Fibroblast of villous mesenchyme (primary cell): ENCODE results near the gene SNAP47. TPM values are rescaled to one million over a fixed set of nuclear protein-coding genes. Genes with fewer than 3 reads are reported as not detected.

Experiments used
- DNase-seq: peaks from one replicate; pipeline ENCODE4 v3.0.0-alpha.2; 2010; ENCODE audit warnings: low read depth
- H3K4me3 ChIP-seq: 2 replicates; pipeline ENCODE4 v1.5.1; 2011; ENCODE audit warnings: low read depth, mild to moderate bottlenecking, low read length
- total RNA-seq: library from RNA; depleted of rRNA; stranded (reverse); fragments of >200 nt; gene quantifications from 2 replicates; pipeline ENCODE4 v1.2.3, GENCODE V29; 2012
- TF ChIP-seq, protein P1 (sequence below): IDR thresholded peaks from 2 replicates; pipeline ENCODE4 v1.5.1; 2012; ENCODE audit warnings: low read depth, mild to moderate bottlenecking, low read length; ENCODE audit not compliant: insufficient read depth

The SNAP47 gene
- total RNA-seq, 1 donor: 58.3 TPM

DNA sequence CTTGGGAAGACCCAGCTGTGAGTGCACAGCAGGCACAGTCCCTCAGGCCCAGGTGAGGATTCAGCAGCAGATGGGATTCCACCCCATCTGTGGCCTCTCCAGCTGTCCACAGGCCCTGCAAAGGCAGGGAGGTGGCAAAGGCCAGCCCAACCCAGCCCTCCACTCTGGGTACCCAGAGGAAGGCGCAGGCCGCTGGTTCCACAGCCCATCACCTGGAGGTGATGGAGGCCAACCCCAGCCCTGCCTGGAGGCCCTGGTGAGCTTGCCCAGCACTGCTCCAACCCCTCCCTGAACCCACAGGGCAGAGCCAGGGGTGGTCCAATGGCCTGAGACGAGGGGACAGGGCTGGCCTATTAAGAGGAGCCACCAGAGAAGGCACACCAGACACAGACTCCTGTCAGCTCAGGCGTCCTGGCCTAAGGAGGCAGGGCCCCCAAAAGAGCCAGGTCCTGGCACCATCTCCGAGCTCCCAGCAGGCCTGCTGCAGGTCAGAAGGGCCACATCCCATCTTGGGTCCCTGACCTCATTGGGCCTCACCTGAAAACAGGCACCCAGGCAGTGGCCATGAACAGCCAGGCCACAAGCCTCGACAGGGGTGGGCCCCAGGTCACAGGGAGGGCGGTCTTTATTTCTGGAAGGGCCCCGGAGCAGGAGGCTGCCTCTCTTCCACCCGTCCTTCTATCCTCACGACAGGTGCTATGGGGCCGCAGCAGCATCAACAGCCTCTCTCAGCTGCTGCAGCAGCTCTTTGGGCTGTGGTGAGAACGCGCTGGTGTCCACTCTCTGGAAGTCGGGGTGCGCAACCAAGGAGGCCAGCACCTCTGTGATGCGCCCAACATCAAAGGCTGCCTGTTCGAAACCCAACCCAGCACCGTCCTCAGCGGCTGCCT lies 3.3 kb upstream of the SNAP47 start:
- TF ChIP-seq, protein P1, sequence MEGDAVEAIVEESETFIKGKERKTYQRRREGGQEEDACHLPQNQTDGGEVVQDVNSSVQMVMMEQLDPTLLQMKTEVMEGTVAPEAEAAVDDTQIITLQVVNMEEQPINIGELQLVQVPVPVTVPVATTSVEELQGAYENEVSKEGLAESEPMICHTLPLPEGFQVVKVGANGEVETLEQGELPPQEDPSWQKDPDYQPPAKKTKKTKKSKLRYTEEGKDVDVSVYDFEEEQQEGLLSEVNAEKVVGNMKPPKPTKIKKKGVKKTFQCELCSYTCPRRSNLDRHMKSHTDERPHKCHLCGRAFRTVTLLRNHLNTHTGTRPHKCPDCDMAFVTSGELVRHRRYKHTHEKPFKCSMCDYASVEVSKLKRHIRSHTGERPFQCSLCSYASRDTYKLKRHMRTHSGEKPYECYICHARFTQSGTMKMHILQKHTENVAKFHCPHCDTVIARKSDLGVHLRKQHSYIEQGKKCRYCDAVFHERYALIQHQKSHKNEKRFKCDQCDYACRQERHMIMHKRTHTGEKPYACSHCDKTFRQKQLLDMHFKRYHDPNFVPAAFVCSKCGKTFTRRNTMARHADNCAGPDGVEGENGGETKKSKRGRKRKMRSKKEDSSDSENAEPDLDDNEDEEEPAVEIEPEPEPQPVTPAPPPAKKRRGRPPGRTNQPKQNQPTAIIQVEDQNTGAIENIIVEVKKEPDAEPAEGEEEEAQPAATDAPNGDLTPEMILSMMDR: no peak
- no peak overlapping the region for H3K4me3 ChIP-seq
- DNase-seq: no peak

DNA sequence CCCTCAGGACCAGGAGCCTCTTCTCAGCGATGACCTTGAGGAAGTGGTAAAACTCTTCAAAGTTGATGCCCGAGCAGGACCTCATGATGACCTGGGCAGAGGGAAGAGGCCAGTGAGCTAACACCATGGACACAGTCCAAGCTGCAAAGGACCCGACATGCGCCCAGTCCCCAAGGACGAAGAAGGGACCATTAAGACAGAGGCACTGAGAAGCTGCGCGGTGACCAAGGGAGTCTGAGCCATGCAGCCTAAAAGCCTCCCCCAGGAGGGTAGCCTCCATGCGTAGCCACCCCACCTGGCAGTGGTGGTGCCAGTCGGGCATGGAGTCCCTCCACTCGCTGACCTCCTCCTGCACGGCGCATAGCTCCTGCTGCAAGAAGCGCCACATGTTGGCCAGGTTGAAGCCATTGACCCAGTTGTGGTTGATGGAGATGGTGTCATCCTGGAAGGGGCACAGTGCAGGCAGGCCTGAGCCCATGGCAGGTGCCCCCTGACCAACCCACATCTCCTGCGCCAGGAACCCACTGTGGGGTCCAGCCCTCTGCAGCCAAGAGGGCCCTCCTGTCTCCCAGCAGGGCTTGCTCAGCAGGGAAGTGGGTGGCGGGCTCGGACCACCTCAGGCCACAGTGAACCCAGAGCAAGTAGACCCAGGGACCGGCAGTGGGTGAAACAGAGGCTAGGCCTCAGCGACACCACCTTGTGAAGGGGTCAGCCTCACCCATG lies 2.5 kb upstream of the SNAP47 start:
- no peak for DNase-seq
- H3K4me3 ChIP-seq: no peak overlapping the region
- TF ChIP-seq, protein P1: no peak

DNA sequence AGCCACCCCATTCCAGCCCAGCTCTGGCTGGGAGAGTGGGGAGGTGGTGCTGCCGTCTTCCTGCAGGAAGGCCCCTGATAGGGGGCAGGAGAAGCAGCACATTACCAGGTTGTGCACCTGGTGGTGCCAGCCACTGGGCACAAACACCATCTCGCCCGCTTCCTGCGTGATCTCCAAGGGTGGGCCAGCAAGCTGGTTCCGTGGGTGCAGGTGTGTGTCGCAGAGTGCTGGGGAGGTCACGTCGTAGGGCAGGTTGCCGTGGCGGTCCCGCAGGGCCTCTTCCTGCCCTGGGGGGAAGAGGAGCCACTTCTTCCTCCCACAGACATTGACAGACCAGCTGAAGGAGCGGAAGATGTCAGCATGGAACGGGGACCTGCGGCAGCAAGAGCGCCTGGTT lies 1.9 kb upstream of the SNAP47 start:
- no peak for DNase-seq
- H3K4me3 ChIP-seq: no peak overlapping the region
- TF ChIP-seq, protein P1: no peak

DNA sequence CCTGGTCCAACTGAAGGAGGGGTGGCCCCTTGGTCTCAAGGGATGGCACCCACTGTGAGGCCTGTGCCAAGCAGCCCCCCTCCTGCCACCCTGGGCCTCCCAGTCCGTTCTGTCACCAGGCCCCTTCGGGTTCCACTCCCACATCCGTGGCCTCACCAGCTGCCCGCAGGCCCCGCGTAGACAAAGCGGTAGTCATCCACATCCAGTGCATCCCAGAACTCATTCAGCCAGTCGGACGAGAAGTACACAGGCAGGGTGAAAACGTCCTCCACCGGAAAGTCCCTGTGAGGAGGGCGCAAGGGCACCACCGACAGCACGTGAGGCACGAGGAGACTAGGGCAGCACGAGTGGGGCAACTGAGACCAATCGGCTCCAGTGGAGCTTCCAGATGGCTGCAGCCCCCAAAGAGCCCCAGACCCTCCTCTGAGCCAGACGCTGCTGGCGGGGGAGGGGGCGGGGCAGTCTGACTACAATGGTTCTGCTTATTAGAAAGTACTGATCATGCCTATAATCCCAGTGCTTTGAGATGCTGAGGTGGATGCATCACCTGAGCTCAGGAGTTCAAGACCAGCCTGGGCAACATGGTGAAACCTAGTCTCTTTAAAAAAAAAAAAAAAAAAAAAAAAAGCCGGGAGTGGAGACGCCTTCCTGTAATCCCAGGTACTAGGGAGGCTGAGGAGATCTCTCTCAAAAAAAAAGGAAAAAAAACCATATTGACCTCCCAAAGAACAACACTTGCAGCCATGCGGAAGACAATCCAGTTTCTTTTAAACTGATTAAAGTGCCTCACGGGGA lies 1.3 kb upstream of the SNAP47 start:
- H3K4me3 ChIP-seq: peak overlapping the region; percentile 75
- TF ChIP-seq, protein P1: no peak
- DNase-seq: no peak

DNA sequence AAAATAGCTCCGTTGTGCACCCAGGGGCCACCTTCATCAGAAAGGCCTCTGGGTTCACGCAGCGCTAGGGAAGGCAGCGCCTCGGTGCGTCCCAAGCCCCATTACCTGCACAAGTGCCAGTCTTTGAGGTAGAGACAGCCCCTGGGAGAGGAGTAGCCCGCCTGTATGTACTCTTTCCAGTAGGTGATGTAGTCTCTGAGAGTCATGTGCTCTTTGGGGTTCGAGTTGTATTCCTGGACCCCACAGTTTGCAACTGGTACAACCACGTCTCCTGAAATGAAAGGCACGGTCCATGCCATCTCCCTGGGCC lies 734 bp upstream of the SNAP47 start:
- H3K4me3 ChIP-seq: peak overlapping the region; percentile 75
- TF ChIP-seq, protein P1: no peak
- DNase-seq: no peak

DNA sequence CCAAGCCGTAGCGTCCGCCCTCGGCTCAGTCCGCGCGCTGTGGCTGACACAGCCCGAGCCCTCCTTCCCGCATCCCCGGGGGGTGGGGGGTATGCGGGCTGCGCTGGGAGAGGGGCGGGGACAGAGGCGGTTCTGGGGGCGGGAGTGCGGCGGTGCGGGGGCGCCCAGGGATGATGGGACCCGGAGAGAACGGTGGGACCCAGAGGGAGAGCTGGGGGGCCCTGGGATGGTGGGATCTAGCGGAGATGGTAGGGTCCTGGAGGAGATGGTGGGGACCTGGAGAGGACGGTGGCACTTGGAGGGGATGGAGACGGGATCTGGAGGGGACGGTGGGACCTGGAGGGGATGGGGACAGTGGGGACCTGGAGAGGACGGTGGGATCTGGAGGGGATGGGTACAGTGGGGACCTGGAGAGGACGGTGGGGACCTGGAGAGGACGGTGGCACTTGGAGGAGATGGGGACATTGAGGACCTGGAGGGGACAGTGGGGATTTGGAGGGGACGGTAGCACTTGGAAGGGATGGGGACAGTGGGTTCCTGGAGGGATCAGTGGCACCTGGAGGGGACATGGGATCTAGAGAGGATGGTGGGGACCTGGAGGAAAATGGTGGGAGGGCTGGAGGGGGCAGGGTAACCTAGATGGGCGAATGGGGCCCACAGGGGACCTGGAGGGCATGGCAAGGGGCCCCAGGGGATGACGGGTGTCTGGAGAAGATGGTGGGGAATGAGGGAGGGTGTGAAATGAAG lies 477 bp downstream of the SNAP47 start:
- DNase-seq: no peak
- TF ChIP-seq, protein P1: no peak
- H3K4me3 ChIP-seq: peak overlapping the region; percentile 75
